Activated CD8-positive, alpha-beta T cell treated with anti-CD3 and anti-CD28 coated beads for 36 hours (primary cell): Measurements from ENCODE around the gene DCK. TPM values are rescaled to one million over a fixed set of nuclear protein-coding genes. Genes with fewer than 3 reads are reported as not detected.

Source experiments
- ATAC-seq: fragments of 200-7000 bp; cut with Tn5 transposase; one replicate; pipeline ENCODE4 v1.10.0; 2021; ENCODE audit warnings: mild to moderate bottlenecking, moderate library complexity
- CTCF ChIA-PET: fragments of 350-600 bp; sonication (Branson Sonifier 250); formaldehyde crosslinking; loops from one replicate; lab custom pipeline; 2021; ENCODE audit warnings: antibody characterized with exemption; lab: Charles Lee
- POLR2A ChIA-PET: fragments of 350-600 bp; sonication (Branson Sonifier 250); formaldehyde crosslinking; loops from one replicate; lab custom pipeline; 2021; ENCODE audit warnings: antibody characterized with exemption; lab: Charles Lee
- DNase-seq: peaks from one replicate; pipeline ENCODE4 v3.0.0-alpha.2; 2020
- H3K27ac Mint-ChIP-seq: one replicate; pipeline ENCODE4 v1.8.0; 2021; ENCODE audit warnings: mild to moderate bottlenecking, mixed read lengths
- H3K27me3 Mint-ChIP-seq: one replicate; pipeline ENCODE4 v1.8.0; 2021; ENCODE audit warnings: mixed read lengths
- H3K36me3 Mint-ChIP-seq: one replicate; pipeline ENCODE4 v1.8.0; 2021; ENCODE audit warnings: low read depth, mixed read lengths
- H3K4me1 Mint-ChIP-seq: one replicate; pipeline ENCODE4 v1.8.0; 2021; ENCODE audit warnings: low read depth, mixed read lengths
- H3K4me3 Mint-ChIP-seq: one replicate; pipeline ENCODE4 v1.8.0; 2021; ENCODE audit warnings: mild to moderate bottlenecking, moderate library complexity, mixed read lengths
- H3K9me3 Mint-ChIP-seq: one replicate; pipeline ENCODE4 v1.8.0; 2021; ENCODE audit warnings: mixed read lengths
- intact Hi-C: fragments of 100-400 bp; cut with micrococcal nuclease; formaldehyde crosslinking; loops from one replicate; pipeline ENCODE4 v1.10.0; 2022
- total RNA-seq, 2 experiments: library from RNA; stranded (reverse); gene quantifications; one replicate each; pipeline ENCODE4 v1.2.3, GENCODE V29; 2021
- TF ChIP-seq, protein P1 (sequence below): fragments of 200-600 bp; IDR thresholded peaks from one replicate; pipeline ENCODE4 v1.8.0; 2022; ENCODE audit warnings: antibody characterized with exemption, mild to moderate bottlenecking

The DCK gene
- total RNA-seq, 2 experiments from 2014 or later = 33.6 to 37.2 TPM

DNA sequence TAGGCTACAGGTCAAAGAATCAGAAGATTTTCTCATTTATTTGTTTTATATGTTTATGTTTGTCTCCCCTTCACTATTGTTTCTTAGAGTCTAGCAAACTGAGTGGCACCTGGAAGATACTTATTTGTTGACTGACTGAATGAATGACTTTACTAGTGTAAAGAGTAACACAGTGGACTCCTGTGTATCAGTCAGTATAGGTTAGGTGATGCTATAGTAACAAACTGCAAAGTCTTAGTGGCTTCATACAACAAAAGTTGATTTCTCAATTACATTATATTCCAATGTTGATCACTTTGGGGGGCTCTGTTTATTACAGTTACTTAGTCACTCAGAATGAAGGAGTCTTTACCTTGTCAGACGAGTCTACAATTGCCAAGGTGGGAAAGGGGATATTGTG lies 76.6 kb downstream of the DCK start:
- ChIA-PET CTCF (no interaction called here), POLR2A (no interaction called here)
- no peaks in the 10 kb centered on the region for H3K9me3 Mint-ChIP-seq
- DNase-seq = no peak
- TF ChIP-seq, protein P1, sequence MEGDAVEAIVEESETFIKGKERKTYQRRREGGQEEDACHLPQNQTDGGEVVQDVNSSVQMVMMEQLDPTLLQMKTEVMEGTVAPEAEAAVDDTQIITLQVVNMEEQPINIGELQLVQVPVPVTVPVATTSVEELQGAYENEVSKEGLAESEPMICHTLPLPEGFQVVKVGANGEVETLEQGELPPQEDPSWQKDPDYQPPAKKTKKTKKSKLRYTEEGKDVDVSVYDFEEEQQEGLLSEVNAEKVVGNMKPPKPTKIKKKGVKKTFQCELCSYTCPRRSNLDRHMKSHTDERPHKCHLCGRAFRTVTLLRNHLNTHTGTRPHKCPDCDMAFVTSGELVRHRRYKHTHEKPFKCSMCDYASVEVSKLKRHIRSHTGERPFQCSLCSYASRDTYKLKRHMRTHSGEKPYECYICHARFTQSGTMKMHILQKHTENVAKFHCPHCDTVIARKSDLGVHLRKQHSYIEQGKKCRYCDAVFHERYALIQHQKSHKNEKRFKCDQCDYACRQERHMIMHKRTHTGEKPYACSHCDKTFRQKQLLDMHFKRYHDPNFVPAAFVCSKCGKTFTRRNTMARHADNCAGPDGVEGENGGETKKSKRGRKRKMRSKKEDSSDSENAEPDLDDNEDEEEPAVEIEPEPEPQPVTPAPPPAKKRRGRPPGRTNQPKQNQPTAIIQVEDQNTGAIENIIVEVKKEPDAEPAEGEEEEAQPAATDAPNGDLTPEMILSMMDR = no peak
- peaks cover 3% of the 10 kb centered on the region for H3K27me3 Mint-ChIP-seq
- ATAC-seq = no peak
- no peaks in the 10 kb centered on the region for H3K36me3 Mint-ChIP-seq
- H3K27ac Mint-ChIP-seq = no peak overlapping the region
- no peak overlapping the region for H3K4me3 Mint-ChIP-seq
- peaks cover 2% of the 10 kb centered on the region for H3K4me1 Mint-ChIP-seq
- intact Hi-C loops = no loop called here

DNA sequence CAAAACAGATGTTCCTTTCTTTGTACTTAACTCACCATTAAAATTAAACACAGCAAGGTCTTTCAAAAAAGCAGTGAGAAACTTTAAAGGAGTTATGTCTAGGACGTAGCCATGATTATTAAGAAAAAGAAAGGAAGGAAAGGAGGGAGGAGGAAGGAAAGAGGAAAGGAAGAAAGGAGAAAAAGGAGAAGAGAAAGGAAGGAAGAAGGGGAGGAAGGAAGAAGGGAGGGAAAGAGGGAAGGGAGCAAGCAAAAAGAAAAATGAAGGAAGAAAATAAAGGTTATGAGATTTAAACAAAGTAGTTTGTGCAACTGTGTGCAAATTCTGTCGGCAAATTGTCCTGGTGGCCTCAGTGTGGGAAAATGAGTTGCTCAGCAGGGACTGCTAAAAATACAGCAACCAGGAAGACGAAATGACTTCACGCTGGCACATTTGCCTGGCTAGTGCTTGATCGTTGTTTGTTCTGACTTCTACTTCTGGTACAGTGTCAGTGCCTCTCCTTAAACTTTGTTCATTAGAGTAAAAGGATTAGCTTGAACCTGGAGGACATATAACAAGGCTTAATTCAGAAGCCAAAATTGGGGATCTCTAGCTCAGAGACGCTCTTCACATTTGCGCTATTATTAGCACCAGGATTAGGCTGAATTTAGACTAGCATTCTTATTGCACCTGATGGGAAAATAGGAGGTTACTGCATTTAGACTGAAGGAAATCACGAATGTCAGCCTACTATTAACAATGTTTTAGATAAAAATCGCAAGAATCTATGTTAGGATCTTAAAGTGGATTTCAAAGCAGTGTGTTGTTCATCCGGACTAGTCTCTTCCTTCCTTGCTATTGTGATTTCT lies 81.2 kb downstream of the DCK start:
- no peak for DNase-seq
- ChIA-PET CTCF (interaction anchor here (1.2 kb wide), 1 partner anchor 8 kb away, joined by 4 read pairs; no protein-coding TSS in a partner anchor), POLR2A (no interaction called here)
- no peaks in the 10 kb centered on the region for H3K36me3 Mint-ChIP-seq
- peaks cover 7% of the 10 kb centered on the region for H3K27me3 Mint-ChIP-seq
- no peaks in the 10 kb centered on the region for H3K9me3 Mint-ChIP-seq
- ATAC-seq = no peak
- H3K4me1 Mint-ChIP-seq = no peaks in the 10 kb centered on the region
- no peak overlapping the region for H3K27ac Mint-ChIP-seq
- TF ChIP-seq, protein P1 = no peak
- no peak overlapping the region for H3K4me3 Mint-ChIP-seq
- intact Hi-C loops = no loop called here

Other genes starting within 250 kb of the DCK start
- 100 to 1,000 TPM; 111 to 117 TPM for gene GRSF1, start 153.8 kb upstream of the DCK start, total RNA-seq
- 10 to 100 TPM; 14.9 to 19.7 TPM for gene MOB1B, start 91.3 kb upstream of the DCK start, total RNA-seq